Caco-2 (cell line): ENCODE data around the gene RASGEF1C. TPM values are rescaled to one million over a fixed set of nuclear protein-coding genes. Genes with fewer than 3 reads are reported as not detected.

Experiments used
- BruUV-seq: library from RNA; stranded (reverse); fragments of 400-500 nt; replicated peaks from 2 replicates; lab custom pipeline; 2021; lab: Mats Ljungman, UMichigan
- CTCF ChIA-PET: fragments of 300-600 bp; sonication (Branson Sonifier 250); formaldehyde crosslinking; loops from one replicate; lab custom pipeline; 2022; ENCODE audit warnings: antibody characterized with exemption; lab: Charles Lee
- POLR2A ChIA-PET: fragments of 300-600 bp; sonication (Branson Sonifier 250); formaldehyde crosslinking; loops from one replicate; lab custom pipeline; 2022; ENCODE audit warnings: antibody characterized with exemption; lab: Charles Lee
- DNase-seq, 2 experiments: peaks; one replicate each; pipeline versions ENCODE4 v3.0.0 to v3.0.0-alpha.2; 2020 to 2022
- H3K27me3 ChIP-seq: replicated peaks from 2 replicates; pipeline ENCODE4 v1.6.0; 2011; ENCODE audit warnings: low read length; ENCODE audit not compliant: control insufficient read depth, insufficient read depth
- H3K36me3 ChIP-seq: 2 replicates; pipeline ENCODE4 v1.5.1; 2011; ENCODE audit warnings: low read length; ENCODE audit not compliant: control insufficient read depth, insufficient read depth
- H3K4me1 ChIP-seq: fragments of 250-450 bp; sonication (Bioruptor Pico); 2 replicates; pipeline ENCODE4 v1.5.1; 2020; ENCODE audit warnings: mild to moderate bottlenecking
- H3K4me3 ChIP-seq: 2 replicates; pipeline ENCODE4 v1.5.1; 2011; ENCODE audit warnings: low read depth, mild to moderate bottlenecking, control low read depth, low read length
- H3K9me3 ChIP-seq: fragments of 250-450 bp; sonication (Bioruptor Pico); 2 replicates; pipeline ENCODE4 v1.5.1; 2020; ENCODE audit warnings: mild to moderate bottlenecking, moderate library complexity
- H3K27ac Mint-ChIP-seq: one replicate; pipeline ENCODE4 v1.8.0; 2022; ENCODE audit warnings: mixed read lengths; ENCODE audit not compliant: unreplicated experiment
- H3K27me3 Mint-ChIP-seq: one replicate; pipeline ENCODE4 v1.8.0; 2022; ENCODE audit warnings: mixed read lengths; ENCODE audit not compliant: insufficient read depth, unreplicated experiment
- H3K36me3 Mint-ChIP-seq: one replicate; pipeline ENCODE4 v1.8.0; 2022; ENCODE audit warnings: mild to moderate bottlenecking, mixed read lengths; ENCODE audit not compliant: insufficient read depth, unreplicated experiment
- H3K4me1 Mint-ChIP-seq: one replicate; pipeline ENCODE4 v1.8.0; 2022; ENCODE audit warnings: low read depth, mixed read lengths; ENCODE audit not compliant: unreplicated experiment
- H3K4me3 Mint-ChIP-seq: one replicate; pipeline ENCODE4 v1.8.0; 2022; ENCODE audit warnings: mild to moderate bottlenecking, moderate library complexity, mixed read lengths; ENCODE audit not compliant: unreplicated experiment
- H3K9me3 Mint-ChIP-seq: one replicate; pipeline ENCODE4 v1.8.0; 2022; ENCODE audit warnings: mixed read lengths; ENCODE audit not compliant: unreplicated experiment
- intact Hi-C: fragments of 100-400 bp; cut with micrococcal nuclease; formaldehyde crosslinking; loops from one replicate; pipeline ENCODE4 v1.10.0; 2022; ENCODE audit not compliant: unreplicated experiment
- total RNA-seq: library from RNA; stranded (reverse); gene quantifications from 2 replicates; pipeline ENCODE4 v1.2.3, GENCODE V29; 2022
- TF ChIP-seq, protein P1 (sequence below), 2 experiments: fragments of 200-600 bp in 1 of 2; IDR thresholded peaks; 1 replicate in 1 of 2; 2 replicates in 1 of 2; pipeline versions ENCODE4 v1.5.1 to v1.8.0; 2011 to 2022; ENCODE audit warnings: antibody characterized with exemption in 1 of 2, control low read depth in 1 of 2, inconsistent platforms in 1 of 2, low read depth in 1 of 2, low read length in 1 of 2, mild to moderate bottlenecking in 1 of 2, moderate library complexity in 1 of 2; ENCODE audit not compliant: insufficient read depth in 1 of 2, severe bottlenecking in 1 of 2, unreplicated experiment in 1 of 2

RASGEF1C gene
- total RNA-seq, 1 experiment from 2014 or later, result not detected

GRCh38 chr5:180193749-180194375 lies 15.1 kb downstream of the RASGEF1C start:
- Histone ChIP-seq H3K4me1 (no peaks in the 10 kb centered on the region), H3K9me3 (no peaks in the 10 kb centered on the region), H3K4me3 (no peak overlapping the region), H3K36me3 (no peaks in the 10 kb centered on the region), H3K27me3 (no peaks in the 10 kb centered on the region)
- Mint-ChIP-seq H3K4me1 (no peaks in the 10 kb centered on the region), H3K27me3 (peaks cover 3% of the 10 kb centered on the region), H3K4me3 (no peak overlapping the region), H3K36me3 (no peaks in the 10 kb centered on the region), H3K27ac (no peak overlapping the region), H3K9me3 (peaks cover 5% of the 10 kb centered on the region)
- no TSS peak for BruUV-seq
- ChIA-PET CTCF (no interaction called here), POLR2A (no interaction called here)
- TF ChIP-seq, protein P1, sequence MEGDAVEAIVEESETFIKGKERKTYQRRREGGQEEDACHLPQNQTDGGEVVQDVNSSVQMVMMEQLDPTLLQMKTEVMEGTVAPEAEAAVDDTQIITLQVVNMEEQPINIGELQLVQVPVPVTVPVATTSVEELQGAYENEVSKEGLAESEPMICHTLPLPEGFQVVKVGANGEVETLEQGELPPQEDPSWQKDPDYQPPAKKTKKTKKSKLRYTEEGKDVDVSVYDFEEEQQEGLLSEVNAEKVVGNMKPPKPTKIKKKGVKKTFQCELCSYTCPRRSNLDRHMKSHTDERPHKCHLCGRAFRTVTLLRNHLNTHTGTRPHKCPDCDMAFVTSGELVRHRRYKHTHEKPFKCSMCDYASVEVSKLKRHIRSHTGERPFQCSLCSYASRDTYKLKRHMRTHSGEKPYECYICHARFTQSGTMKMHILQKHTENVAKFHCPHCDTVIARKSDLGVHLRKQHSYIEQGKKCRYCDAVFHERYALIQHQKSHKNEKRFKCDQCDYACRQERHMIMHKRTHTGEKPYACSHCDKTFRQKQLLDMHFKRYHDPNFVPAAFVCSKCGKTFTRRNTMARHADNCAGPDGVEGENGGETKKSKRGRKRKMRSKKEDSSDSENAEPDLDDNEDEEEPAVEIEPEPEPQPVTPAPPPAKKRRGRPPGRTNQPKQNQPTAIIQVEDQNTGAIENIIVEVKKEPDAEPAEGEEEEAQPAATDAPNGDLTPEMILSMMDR (IDR thresholded peaks at IDR 0.05; ENCODE audit: insufficient read depth in 1 of 2, low read depth in 1 of 2, low read length in 1 of 2, severe bottlenecking in 1 of 2, unreplicated experiment in 1 of 2), result no peak
- DNase-seq, result no peak
- intact Hi-C loops, result no loop called here

DNA sequence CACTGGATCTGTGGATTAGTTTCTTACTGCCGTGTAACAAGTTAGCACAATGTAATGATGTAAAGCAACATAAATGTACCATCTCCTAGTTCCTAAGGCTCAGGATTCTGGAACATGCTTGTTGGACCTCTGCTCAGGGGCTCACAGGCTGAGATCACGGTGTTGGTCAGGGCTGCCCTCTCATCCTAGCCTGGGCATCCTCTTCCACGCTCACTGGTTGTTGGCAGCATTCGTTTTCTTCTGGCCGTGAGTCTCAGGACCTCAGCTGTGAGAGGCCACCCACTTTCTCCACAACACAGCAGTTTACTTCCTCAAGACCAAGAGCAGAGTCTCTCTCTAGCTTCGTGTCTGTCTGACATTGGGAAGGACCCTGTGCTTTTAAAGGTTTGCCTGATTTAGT lies 17.3 kb downstream of the RASGEF1C start:
- H3K36me3 Mint-ChIP-seq, result no peaks in the 10 kb centered on the region
- Histone ChIP-seq H3K4me1 (no peaks in the 10 kb centered on the region), H3K9me3 (no peaks in the 10 kb centered on the region), H3K36me3 (no peaks in the 10 kb centered on the region), H3K4me3 (no peak overlapping the region), H3K27me3 (no peaks in the 10 kb centered on the region)
- H3K4me1 Mint-ChIP-seq, result no peaks in the 10 kb centered on the region
- ChIA-PET CTCF (no interaction called here), POLR2A (no interaction called here)
- H3K27me3 Mint-ChIP-seq, result peaks cover 3% of the 10 kb centered on the region
- peaks cover 12% of the 10 kb centered on the region for H3K9me3 Mint-ChIP-seq
- TF ChIP-seq, protein P1 (IDR thresholded peaks at IDR 0.05; ENCODE audit: insufficient read depth in 1 of 2, low read depth in 1 of 2, low read length in 1 of 2, severe bottlenecking in 1 of 2, unreplicated experiment in 1 of 2), result no peak
- DNase-seq, result no peak
- intact Hi-C loops, result no loop called here
- BruUV-seq, result no TSS peak
- no peak overlapping the region for H3K27ac Mint-ChIP-seq
- no peak overlapping the region for H3K4me3 Mint-ChIP-seq

GRCh38 chr5:180187767-180188166 lies 21.2 kb downstream of the RASGEF1C start:
- H3K36me3 Mint-ChIP-seq, result no peaks in the 10 kb centered on the region
- TF ChIP-seq, protein P1 (IDR thresholded peaks at IDR 0.05; ENCODE audit: insufficient read depth in 1 of 2, low read depth in 1 of 2, low read length in 1 of 2, severe bottlenecking in 1 of 2, unreplicated experiment in 1 of 2), result no peak
- POLR2A ChIA-PET, result no interaction called here
- H3K4me1 Mint-ChIP-seq, result no peaks in the 10 kb centered on the region
- no peaks in the 10 kb centered on the region for H3K4me1 ChIP-seq
- no TSS peak for BruUV-seq
- H3K27me3 ChIP-seq, result no peaks in the 10 kb centered on the region
- peaks cover 12% of the 10 kb centered on the region for H3K9me3 Mint-ChIP-seq
- peaks cover 3% of the 10 kb centered on the region for H3K27me3 Mint-ChIP-seq
- no peak overlapping the region for H3K27ac Mint-ChIP-seq
- no peak for DNase-seq
- H3K9me3 ChIP-seq, result peaks cover 17% of the 10 kb centered on the region
- CTCF ChIA-PET, result no interaction called here
- no peak overlapping the region for H3K4me3 Mint-ChIP-seq
- intact Hi-C loops, result no loop called here
- no peaks in the 10 kb centered on the region for H3K36me3 ChIP-seq
- H3K4me3 ChIP-seq, result no peak overlapping the region
